ENCODE results near the gene CYP3A4.

- TF ChIP-seq, protein P1, sequence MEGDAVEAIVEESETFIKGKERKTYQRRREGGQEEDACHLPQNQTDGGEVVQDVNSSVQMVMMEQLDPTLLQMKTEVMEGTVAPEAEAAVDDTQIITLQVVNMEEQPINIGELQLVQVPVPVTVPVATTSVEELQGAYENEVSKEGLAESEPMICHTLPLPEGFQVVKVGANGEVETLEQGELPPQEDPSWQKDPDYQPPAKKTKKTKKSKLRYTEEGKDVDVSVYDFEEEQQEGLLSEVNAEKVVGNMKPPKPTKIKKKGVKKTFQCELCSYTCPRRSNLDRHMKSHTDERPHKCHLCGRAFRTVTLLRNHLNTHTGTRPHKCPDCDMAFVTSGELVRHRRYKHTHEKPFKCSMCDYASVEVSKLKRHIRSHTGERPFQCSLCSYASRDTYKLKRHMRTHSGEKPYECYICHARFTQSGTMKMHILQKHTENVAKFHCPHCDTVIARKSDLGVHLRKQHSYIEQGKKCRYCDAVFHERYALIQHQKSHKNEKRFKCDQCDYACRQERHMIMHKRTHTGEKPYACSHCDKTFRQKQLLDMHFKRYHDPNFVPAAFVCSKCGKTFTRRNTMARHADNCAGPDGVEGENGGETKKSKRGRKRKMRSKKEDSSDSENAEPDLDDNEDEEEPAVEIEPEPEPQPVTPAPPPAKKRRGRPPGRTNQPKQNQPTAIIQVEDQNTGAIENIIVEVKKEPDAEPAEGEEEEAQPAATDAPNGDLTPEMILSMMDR (IDR thresholded peaks at IDR 0.05) = no peak
- no peak for TF ChIP-seq EP300 (IDR thresholded peaks at IDR 0.05; ENCODE audit: low read depth)
- TF ChIP-seq POLR2A (IDR thresholded peaks at IDR 0.05) = peak; percentile 91
- TF ChIP-seq POLR2AphosphoS5 (IDR thresholded peaks at IDR 0.05) = peak; percentile 57 to 91 (median 91)
Observed at GRCh38 chr7:99752356-99752755, 31.6 kb downstream of the CYP3A4 start.

Measured in transverse colon (tissue), 4 donors.